HG02938 (cell line): ENCODE measurements around the gene FAM107B.

Experiments used
- ATAC-seq: cut with Tn5 transposase; IDR thresholded peaks from one replicate; pipeline ENCODE4 v1.9.1; 2021; ENCODE audit warnings: mild to moderate bottlenecking, moderate library complexity; ENCODE audit not compliant: unreplicated experiment

Gene FAM107B

DNA sequence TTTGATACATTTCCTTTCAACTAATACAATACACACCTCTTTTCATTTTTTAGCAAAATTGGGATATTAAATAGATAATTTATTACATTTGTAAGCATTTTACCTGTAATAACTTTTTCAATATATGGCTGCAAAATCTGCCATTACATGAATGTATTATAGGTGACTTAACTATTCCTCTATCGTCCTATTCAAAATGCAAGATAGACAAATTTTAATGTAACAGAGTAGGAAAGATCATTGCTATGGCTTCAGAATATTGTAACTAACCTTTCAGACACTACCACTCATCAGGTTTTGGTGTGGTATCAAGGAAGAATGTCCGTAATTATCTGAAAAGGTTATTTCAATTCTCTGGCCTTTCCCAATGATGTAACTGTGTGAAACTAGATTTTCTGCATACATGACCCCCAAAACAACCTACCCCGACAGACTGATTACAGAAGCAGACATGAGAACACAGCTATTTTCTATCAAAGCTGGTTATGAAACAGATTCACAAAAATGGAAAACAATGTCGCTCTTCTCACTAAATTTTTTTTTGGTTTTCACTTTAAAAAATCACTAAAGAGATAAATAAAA lies 211.2 kb downstream of the FAM107B start:
- ATAC-seq = no peak

DNA sequence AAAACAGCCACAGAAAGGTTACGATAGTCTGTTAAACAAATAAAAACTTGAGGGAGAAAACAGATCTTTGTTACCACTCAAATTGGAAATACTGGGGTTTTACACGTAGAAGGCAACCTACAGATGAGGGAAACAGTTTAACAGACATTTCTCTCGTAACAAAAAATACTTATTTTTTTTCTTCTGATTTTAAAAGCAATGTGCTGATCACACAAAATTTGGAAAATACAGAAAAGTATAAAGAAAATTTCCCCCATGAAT lies 211.7 kb downstream of the FAM107B start:
- ATAC-seq = no peak

DNA sequence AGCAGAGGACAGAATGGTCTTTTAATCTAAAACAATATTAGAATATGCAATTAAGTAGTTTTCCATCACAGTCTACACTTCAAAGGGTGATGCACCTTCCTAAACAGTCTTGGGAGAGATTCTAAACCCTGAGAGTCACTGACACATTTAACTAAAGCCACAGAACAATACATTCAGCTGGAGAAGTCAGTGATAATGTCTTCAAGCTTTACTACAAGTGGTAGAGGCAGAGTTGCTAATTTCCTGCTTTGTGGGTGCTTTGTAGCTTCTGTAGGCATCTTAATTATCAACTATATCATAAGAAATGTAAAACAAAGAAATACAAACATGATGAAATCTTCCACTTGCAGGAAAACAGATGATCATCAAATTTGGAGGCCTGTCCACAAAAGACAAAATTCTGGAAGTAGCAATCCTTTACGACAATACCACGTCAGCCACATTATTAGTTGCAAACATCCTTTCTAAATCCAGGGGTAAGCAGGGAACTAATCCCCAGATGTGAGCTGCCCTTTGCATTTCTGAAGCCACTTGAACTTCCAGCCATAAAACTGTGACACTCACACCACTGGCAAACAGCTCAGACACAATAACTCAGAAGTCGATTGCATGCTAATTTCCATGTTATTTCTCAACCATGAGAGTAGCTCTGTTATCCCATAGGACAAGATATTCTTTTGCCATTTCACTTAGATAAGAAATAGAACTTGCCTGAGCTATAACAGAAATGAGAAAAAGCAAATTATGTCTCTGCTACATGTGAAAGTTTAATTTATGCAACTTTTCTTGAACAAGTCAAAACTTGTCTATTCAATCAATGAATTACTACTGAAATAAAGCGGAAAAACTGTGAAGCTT lies 212.2 kb downstream of the FAM107B start:
- ATAC-seq = no peak

DNA sequence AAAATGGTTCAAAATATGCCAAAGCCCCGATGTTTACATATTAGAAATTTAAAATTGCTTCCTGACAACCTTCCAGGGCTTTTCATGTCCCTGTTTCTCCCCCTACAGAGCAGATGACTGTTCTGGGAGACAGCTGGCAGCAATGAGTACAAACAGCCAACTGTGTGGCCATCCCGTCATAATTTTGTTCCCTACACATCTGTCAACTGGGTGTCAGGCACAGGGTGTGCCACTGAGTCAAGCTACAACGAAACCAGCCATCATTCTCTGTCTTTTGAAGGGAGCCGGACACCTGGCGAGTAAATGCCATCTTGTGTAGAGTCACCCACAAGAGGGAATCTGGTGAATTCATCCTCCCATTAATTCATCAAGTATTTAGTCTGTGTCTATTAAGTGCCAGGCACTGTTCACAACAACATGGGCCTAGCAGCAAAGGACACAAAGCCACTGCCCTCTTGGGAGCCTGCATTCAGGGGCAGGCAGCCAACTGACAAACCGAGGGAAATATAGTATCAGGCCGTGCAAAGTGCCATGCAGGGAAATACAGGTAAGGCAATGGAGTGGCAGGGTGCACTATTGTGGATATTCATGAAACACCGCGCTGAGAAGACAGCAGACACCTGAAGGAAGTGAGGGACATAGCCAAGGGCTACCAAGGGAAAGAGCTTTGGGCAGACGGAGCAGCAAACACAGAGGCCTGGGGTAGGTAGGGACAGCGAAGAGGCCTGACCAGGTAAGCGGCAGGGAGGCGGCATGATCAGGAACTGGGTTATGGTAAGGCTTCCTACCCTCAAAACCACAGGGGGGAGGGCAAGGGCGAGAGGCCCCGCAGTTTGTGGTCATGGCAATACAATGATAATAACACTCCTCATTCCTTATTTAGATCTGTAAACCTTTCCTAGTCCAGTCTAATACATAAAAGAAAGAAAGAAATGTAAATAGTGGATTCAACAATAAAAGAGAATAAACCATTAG lies 213.6 kb downstream of the FAM107B start:
- ATAC-seq = no peak

GRCh38 chr10:14560274-14560673 lies 214.4 kb downstream of the FAM107B start:
- no peak for ATAC-seq

- ATAC-seq = no peak
Measured at GRCh38 chr10:14558025-14558424, 216.7 kb downstream of the FAM107B start.

- no peak for ATAC-seq
Measured at GRCh38 chr10:14557567-14557966, 217.1 kb downstream of the FAM107B start.

- ATAC-seq = peak; percentile 62
Measured at GRCh38 chr10:14556285-14556956, 218.3 kb downstream of the FAM107B start.

DNA sequence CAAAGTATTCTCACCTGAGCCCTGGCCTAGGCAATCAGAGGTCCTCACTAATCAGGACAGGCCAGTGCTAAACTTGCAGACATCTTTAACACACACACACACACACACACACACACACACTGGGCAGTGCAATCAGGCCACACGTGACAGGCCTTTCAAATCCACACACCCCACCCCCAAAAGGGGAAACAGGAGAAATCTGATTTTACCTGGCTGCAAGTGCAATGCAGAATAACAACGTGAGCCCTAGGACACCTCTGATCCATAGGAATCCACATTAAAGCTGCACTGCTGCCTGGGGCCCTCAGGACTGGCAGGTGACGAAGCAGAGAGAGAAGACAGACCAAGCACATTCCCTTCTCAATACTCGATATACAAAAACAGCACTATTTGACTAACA lies 218.9 kb downstream of the FAM107B start:
- no peak for ATAC-seq

DNA sequence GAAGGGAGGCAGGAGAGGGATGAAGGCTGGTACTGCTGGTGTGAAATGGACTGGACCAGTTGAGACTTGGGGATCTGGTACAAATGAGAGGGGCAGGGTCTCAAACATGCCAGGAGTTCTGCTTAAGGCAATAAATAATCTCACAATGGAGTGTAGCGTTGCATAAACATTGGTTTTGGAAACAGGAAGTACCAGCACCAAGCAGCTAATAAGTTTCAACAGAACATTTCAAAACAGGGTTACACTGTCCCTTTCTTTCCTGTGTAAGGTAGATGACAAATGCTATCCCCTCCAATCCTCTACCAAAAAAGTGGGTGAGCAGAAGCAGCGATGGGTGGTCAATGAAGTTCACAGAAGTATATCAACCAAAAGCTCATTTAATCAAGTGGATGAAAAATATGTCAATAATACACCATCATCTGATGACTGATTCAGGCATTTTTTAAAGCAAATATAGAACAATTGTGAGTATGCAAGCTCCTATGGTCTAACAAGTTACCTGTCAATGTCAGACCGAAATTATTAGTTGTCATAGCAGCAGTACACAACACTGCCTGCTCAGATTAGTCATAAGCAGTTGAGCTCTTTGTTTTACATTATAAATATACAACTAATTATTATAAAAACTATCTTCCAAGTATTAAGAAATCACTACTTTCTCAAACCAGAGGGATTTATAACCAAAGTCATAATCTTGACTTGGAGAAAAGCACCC lies 220.0 kb downstream of the FAM107B start:
- peak; percentile 42 for ATAC-seq

DNA sequence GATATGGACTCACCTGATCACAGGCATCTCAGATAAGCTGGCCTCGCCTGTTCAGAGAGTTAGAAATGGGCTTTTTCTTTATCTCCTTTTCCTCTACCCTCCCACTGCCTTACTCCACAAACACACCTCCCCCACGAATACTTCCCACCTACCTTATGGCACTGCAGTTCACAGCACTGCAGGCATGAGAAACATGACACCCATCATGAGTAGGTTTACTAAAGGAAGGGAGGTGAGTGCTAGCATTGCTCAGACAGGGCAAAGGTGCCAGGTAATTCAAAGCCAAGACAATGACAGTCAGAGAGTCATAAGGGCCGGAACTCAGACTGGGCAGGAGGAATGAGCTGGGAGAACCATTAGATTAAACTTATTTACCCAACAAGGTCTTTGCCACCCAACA lies 220.6 kb downstream of the FAM107B start:
- ATAC-seq = no peak

GRCh38 chr10:14553448-14553847 lies 221.2 kb downstream of the FAM107B start:
- ATAC-seq = no peak

- ATAC-seq = no peak
Measured at GRCh38 chr10:14552015-14552414, 222.7 kb downstream of the FAM107B start.

DNA sequence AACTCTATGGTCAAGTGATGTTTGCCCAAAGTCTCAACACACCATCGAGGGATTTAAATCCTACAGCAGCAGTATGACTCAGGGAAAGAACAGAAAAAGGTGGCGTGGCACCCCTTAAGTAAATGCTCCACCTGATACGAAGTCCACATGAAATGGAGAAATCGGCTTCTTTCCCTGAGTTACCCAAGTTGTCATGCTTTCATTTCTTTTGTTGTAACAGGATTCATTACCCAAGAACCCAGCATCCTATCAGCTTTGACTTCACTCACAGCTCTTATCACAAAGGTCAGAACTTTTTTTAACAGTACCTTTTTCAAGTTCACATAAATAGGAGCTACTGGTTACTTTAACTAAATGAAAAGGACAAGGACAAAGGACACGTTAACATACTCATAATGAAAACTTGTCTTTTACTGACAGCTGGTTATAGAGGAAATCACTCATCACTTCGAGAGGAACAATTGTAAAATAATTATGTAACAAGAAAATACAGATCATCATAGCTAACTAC lies 224.2 kb downstream of the FAM107B start:
- ATAC-seq = no peak

DNA sequence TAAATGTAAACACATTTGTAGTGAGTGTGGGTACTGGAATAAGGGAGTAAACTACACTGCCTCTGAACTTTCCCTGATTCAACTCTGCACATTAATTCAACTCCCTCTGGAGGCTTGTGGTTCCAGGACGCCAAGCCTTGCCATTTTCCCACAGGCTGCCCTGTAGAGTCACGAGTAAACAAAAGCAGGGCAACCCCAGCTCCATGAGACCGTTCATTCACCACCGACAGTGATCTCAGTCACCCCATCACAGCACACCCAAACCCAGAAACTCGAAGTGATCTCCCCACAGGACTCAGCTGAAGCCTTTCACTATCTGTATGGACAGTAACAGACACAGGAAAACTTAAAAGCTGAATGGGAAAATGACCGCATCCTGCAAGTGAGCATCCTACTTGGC lies 225.2 kb downstream of the FAM107B start:
- no peak for ATAC-seq

DNA sequence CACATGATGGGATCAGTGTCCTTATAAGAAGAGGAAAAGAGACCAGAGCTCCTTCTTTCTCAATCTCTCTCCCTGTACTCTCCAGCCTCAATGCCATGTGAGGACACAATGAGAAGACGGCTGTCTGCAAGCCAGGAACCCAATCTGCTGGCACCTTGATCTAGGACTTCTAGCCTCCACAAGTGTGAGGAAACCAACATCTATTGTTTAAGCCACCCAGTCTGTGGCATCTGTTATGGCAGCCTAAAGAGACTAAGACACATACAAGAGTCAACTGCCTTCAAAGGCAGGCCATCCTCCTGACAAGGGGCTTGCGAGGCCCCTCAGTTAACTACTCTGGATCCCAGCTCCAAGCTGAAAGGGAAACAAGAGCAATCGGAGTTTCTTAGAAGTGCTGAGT lies 225.7 kb downstream of the FAM107B start:
- no peak for ATAC-seq

- no peak for ATAC-seq
Measured at GRCh38 chr10:14548474-14548873, 226.2 kb downstream of the FAM107B start.

- no peak for ATAC-seq
Measured at GRCh38 chr10:14547816-14548215, 226.9 kb downstream of the FAM107B start.

DNA sequence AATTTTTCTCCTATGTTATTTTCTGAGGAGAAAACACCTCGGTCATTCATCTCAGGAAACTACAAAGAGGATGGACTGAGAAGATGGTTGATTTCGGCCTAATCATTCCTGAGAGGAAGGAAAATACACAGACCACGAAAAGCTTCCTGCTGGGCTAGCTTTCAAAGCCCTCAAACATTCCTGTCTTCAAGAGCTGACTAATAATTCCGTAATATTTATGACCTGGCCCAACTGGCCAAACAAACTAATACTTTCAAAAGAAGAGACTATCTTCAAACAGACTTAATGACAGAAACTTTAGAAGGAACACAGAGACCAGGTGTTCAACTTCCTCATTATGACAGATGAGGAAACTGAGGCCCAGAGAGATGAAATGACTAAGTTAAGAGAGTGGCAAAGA lies 228.9 kb downstream of the FAM107B start:
- ATAC-seq = no peak

- ATAC-seq = no peak
Measured at GRCh38 chr10:14543904-14544210, 230.8 kb downstream of the FAM107B start.
